ENCODE measurements around the gene SEC24C. TPM values are rescaled to one million over a fixed set of nuclear protein-coding genes. Genes with fewer than 3 reads are reported as not detected.

SEC24C gene
- total and polyA plus RNA-seq, 8 donors = 59.9 to 88.1 (median 64.9) TPM

- Histone ChIP-seq H3K4me1 (peaks cover 3 to 50% of the 10 kb centered on the region in 2 donors), H3K27ac (peak overlapping the region in 1 of 2 donors; percentile 77), H3K27me3 (no peaks in the 10 kb centered on the region), H3K9me3 (no peaks in the 10 kb centered on the region), H3K36me3 (peaks cover 0 to 58% of the 10 kb centered on the region in 2 donors), H3K4me3 (no peak overlapping the region)
- no peak for DNase-seq
- TF ChIP-seq CTCF (IDR thresholded peaks at IDR 0.05) = no peak
- no peak for ATAC-seq
- intact Hi-C loops (cut with DNase I) = no loop called here
These were observed 74.9 kb downstream of the SEC24C start for GRCh38 chr10:73819081-73819480.

- no peaks in the 10 kb centered on the region for H3K9me3 ChIP-seq
- ATAC-seq (peak; percentile 92), DNase-seq (peak in 3 of 4 donors; percentile 32 to 91 (median 80))
- H3K27ac ChIP-seq = peak overlapping the region in 1 of 2 donors; percentile 77
- peaks cover 0 to 58% of the 10 kb centered on the region in 2 donors for H3K36me3 ChIP-seq
- no peak overlapping the region for H3K4me3 ChIP-seq
- peaks cover 3 to 50% of the 10 kb centered on the region in 2 donors for H3K4me1 ChIP-seq
- no peaks in the 10 kb centered on the region for H3K27me3 ChIP-seq
- no peak for TF ChIP-seq CTCF (IDR thresholded peaks at IDR 0.05)
- intact Hi-C loops (cut with DNase I) = no loop called here
These were observed 75.4 kb downstream of the SEC24C start for GRCh38 chr10:73819513-73820093.

Other genes starting within 250 kb of the SEC24C start
- gene PPP3CB, start 248.3 kb upstream of the SEC24C start, total RNA-seq = 10 to 100 TPM; 32.3 to 39.7 TPM
- 10 to 100 TPM; 63.0 to 71.3 (median 69.2) TPM for gene PPP3CB, start 248.3 kb upstream of the SEC24C start, polyA plus RNA-seq (ENCODE audit: insufficient read length in 6 of 6)
- 100 to 1,000 TPM in 1 of 2 donors, 10 to 100 TPM in 1; 67.3 to 122 TPM for gene USP54, start 153.0 kb upstream of the SEC24C start, total RNA-seq
- gene USP54, start 153.0 kb upstream of the SEC24C start, polyA plus RNA-seq (ENCODE audit: insufficient read length in 6 of 6) = 10 to 100 TPM; 54.8 to 69.3 (median 62.9) TPM
- gene MYOZ1, start 102.9 kb upstream of the SEC24C start, total RNA-seq = 1 to 10 TPM in 1 of 2 donors, under 1 TPM in 1; 0.99 to 2.1 TPM
- gene MYOZ1, start 102.9 kb upstream of the SEC24C start, polyA plus RNA-seq (ENCODE audit: insufficient read length in 6 of 6) = 1 to 10 TPM; 1.7 to 3.1 (median 2.7) TPM
- under 1 TPM; 0.20 to 0.42 TPM for gene SYNPO2L, start 88.3 kb upstream of the SEC24C start, total RNA-seq
- 1 to 10 TPM in 3 of 6 donors, under 1 TPM in 3; 0.60 to 1.3 (median 0.92) TPM for gene SYNPO2L, start 88.3 kb upstream of the SEC24C start, polyA plus RNA-seq (ENCODE audit: insufficient read length in 6 of 6)
- 1 to 10 TPM; 8.4 to 10.0 TPM for gene AGAP5, start 46.3 kb upstream of the SEC24C start, total RNA-seq
- gene AGAP5, start 46.3 kb upstream of the SEC24C start, polyA plus RNA-seq (ENCODE audit: insufficient read length in 6 of 6) = 10 to 100 TPM; 20.0 to 35.4 (median 27.4) TPM
- 10 to 100 TPM; 24.8 to 27.5 TPM for gene CHCHD1, start 37.7 kb downstream of the SEC24C start, total RNA-seq
- 10 to 100 TPM; 35.8 to 41.5 (median 39.6) TPM for gene CHCHD1, start 37.7 kb downstream of the SEC24C start, polyA plus RNA-seq (ENCODE audit: insufficient read length in 6 of 6)
- 100 to 1,000 TPM; 103 to 112 TPM for gene ZSWIM8, start 41.2 kb downstream of the SEC24C start, total RNA-seq
- gene ZSWIM8, start 41.2 kb downstream of the SEC24C start, polyA plus RNA-seq (ENCODE audit: insufficient read length in 6 of 6) = 100 to 1,000 TPM in 1 of 6 donors, 10 to 100 TPM in 5; 85.2 to 119 (median 91.9) TPM
- 10 to 100 TPM; 24.1 to 32.2 TPM for gene NDST2, start 67.2 kb downstream of the SEC24C start, total RNA-seq
- gene NDST2, start 67.2 kb downstream of the SEC24C start, polyA plus RNA-seq (ENCODE audit: insufficient read length in 6 of 6) = 10 to 100 TPM; 30.1 to 39.8 (median 37.1) TPM
- 10 to 100 TPM; 28.9 to 36.6 TPM for gene CAMK2G, start 130.2 kb downstream of the SEC24C start, total RNA-seq
- gene CAMK2G, start 130.2 kb downstream of the SEC24C start, polyA plus RNA-seq (ENCODE audit: insufficient read length in 6 of 6) = 10 to 100 TPM; 31.5 to 44.5 (median 36.1) TPM
- gene PLAU, start 166.8 kb downstream of the SEC24C start, total RNA-seq = 10 to 100 TPM; 26.6 to 29.0 TPM
- 1 to 10 TPM; 1.4 to 2.6 (median 1.7) TPM for gene PLAU, start 166.8 kb downstream of the SEC24C start, polyA plus RNA-seq (ENCODE audit: insufficient read length in 6 of 6)